ENCODE measurements around the gene FUT6.

The FUT6 gene

DNA sequence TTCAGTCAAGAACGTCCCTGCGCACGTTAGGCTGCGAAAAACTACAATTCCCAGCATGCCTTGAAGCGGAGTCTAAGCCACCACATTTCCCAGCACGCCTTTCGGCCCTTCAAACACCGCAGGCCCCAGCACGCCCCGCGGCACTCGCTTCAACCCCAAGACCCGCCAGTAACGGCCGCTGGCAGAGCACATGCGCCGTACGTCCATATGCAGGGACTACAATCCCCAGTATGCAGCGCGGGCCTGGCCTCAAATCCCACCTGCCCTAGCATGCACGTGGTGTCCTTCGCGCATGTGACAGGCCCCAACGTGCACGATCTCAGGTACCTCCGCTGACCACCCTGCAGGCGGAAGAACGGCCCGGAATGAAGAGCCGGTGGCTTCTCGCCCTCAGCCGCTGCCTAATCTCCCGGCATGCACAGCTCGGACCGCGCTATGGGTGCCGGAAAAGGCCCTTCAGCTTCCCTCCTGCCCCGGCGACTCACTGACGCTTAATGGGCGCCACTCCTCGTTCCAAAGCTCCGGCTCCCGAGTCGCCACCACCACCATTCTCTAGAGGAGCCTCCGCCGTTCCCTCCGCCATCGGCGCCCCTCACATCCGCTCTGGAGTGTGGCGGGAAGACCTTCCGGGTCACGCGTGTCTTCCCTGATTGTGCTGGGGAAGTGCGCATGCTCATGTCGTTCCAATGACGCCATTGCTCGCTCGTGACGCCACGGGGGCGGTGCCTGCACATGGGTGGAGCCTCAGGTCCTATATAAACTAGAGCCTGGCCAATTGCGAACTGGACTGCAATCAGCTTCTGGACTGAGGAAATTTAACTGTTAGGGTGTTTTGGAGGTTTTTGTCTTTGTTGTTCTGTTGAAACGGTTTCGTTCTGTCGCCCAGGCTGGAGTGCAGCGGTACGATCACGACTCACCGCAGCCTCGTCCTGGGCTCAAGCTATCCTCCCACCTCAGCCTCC is 48.7 kb downstream of the FUT6 start, which contains the start of gene DUS3L:
Gene DUS3L (minus strand): TSS at position 605 of the 962 bp plus-strand sequence. CDS start 22 bp downstream, at position 583.
- peak; percentile 98 for DNase-seq (ENCODE audit: extremely low read depth, low read depth)
- H3K4me3 ChIP-seq (replicated peaks; ENCODE audit: low read depth, low read length): peak within 1 kb of the TSS; percentile 81
- TF ChIP-seq, protein P1, sequence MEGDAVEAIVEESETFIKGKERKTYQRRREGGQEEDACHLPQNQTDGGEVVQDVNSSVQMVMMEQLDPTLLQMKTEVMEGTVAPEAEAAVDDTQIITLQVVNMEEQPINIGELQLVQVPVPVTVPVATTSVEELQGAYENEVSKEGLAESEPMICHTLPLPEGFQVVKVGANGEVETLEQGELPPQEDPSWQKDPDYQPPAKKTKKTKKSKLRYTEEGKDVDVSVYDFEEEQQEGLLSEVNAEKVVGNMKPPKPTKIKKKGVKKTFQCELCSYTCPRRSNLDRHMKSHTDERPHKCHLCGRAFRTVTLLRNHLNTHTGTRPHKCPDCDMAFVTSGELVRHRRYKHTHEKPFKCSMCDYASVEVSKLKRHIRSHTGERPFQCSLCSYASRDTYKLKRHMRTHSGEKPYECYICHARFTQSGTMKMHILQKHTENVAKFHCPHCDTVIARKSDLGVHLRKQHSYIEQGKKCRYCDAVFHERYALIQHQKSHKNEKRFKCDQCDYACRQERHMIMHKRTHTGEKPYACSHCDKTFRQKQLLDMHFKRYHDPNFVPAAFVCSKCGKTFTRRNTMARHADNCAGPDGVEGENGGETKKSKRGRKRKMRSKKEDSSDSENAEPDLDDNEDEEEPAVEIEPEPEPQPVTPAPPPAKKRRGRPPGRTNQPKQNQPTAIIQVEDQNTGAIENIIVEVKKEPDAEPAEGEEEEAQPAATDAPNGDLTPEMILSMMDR (IDR thresholded peaks at IDR 0.05; ENCODE audit: low read depth, low read length, missing control alignments): no peak

DNA sequence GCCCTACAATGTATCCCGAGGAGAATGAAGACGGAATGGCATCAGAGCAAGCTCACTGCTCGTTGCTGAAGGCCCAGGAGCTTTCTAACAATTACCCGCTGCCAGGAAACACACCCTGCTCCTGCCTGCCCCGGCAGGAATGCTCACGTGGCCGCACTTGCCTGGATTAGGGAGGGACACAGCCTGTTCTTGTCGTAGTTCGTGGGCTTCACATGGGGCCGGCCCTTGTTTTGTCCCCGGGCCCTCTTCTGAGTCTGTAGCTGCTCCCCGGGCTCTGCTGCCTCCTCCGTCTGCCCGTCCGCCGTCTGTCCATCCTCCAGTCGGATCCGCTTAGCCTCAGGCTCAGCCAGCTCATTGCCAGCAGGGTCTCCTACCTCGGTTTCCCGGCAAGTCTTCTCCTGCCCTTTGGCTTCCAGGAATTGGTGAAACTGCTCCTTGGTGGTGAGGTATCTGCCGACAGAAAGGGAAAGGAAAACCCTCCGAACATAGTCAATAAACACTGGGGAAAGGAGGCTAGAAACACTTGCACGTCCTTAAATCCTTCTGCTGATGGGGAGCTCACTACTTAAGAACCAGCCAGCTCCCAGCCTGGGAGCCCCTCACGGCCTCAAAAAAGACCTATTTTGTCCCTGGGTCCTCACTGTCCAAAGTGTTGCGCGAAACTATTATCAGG is 49.5 kb downstream of the FUT6 start:
- TF ChIP-seq, protein P1 (IDR thresholded peaks at IDR 0.05; ENCODE audit: low read depth, low read length, missing control alignments): no peak
- H3K4me3 ChIP-seq (replicated peaks; ENCODE audit: low read depth, low read length): peak overlapping the region; percentile 81
- no peak for DNase-seq (ENCODE audit: extremely low read depth, low read depth)

DNA sequence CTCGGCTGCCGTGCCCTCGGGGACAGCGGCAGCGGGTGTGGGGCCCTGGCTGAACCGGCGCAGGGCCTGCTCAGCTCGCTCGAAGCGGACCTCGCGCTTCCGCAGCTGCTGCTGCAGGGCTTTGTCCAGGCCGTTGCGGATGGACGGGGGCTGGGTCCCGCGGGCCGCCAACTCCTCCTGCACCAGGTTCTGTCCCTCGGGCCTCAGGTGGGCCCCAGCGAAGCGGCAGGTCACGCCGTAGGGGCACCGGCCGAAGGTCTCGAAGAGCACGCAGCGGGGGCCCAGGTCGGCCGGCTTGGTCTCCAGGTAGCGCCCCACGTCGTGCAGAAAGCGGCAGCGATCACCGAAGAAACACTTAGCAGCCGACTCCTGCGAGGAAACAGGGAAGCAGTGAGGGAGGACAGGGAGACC is 50.1 kb downstream of the FUT6 start:
- H3K4me3 ChIP-seq (replicated peaks; ENCODE audit: low read depth, low read length): peak overlapping the region; percentile 81
- TF ChIP-seq, protein P1 (IDR thresholded peaks at IDR 0.05; ENCODE audit: low read depth, low read length, missing control alignments): no peak
- DNase-seq (ENCODE audit: extremely low read depth, low read depth): no peak

DNA sequence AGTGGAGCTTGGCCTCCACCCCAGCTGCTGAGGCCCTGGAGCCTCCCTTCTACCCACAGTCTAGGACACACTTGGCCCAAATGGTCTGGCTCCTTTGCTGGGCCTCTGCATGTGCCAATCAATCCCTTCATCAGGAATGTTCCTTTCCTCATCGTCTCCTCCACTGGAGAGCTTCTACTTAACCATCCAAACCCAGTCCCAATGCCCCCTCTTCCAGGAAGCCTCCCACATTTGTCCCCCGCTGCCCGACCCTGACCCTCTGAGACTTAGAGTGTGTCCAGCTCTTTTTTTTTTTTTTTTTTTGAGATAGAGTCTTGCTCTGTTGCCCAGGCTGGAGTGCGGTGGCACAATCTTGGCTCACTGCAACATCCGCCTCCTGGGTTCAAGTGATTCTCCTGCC is 51.1 kb downstream of the FUT6 start:
- no peak overlapping the region for H3K4me3 ChIP-seq (replicated peaks; ENCODE audit: low read depth, low read length)
- DNase-seq (ENCODE audit: extremely low read depth, low read depth): no peak
- TF ChIP-seq, protein P1 (IDR thresholded peaks at IDR 0.05; ENCODE audit: low read depth, low read length, missing control alignments): no peak

DNA sequence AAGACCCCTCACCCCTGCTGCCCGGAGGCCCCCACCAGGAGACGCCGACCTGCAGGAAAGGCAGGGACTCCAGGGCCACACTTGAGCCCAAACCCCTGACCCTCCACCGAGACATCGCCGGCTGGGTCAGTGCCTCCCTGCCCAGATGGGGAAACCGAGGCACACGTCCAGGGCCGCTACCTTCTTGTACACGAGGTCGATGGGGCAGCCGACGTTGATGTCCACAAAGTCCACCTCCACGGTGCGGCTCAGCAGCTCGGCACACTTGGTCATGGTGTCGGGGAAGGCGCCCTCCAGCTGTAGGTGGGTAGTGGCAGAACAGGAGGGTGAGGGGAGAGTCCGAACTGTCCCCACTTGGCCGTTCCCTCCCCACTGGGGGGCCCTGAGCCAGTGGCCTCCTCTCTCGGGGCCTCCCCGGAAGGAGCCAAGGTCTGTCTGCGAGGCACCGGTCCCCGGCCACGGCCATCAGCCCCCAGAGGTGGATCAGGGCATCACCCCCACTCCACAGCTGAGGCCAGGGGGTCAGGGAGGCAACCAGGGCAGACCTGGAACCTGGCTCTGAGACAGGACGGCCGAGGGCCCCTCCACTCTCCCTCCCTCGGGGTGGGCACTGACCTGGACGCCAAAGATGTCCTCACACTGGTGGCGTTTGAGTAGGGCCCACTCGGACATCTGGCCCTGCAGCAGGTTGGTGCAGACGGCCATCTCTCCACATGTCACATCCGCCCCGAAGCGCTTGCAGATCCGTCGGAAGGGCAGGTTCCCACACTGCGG is 51.9 kb downstream of the FUT6 start:
- no peak for DNase-seq (ENCODE audit: extremely low read depth, low read depth)
- H3K4me3 ChIP-seq (replicated peaks; ENCODE audit: low read depth, low read length): no peak overlapping the region
- TF ChIP-seq, protein P1 (IDR thresholded peaks at IDR 0.05; ENCODE audit: low read depth, low read length, missing control alignments): no peak

Measured in HFF-Myc (cell line).